WERI-Rb-1 (cell line): Measurements from ENCODE around the gene PNPLA3.
A peak's percentile ranks its signal among the peaks of the same experiment; 100 is the strongest.

Experiments
- DNase-seq: peaks from one replicate; pipeline ENCODE4 v3.0.0-alpha.2; 2020
- H3K27ac ChIP-seq: fragments of 250-450 bp; sonication (Bioruptor Pico); 2 replicates; pipeline ENCODE4 v1.5.1; 2020; ENCODE audit warnings: mild to moderate bottlenecking, moderate library complexity
- H3K27me3 ChIP-seq: fragments of 250-450 bp; sonication (Bioruptor Pico); 2 replicates; pipeline ENCODE4 v1.5.1; 2021; ENCODE audit warnings: mild to moderate bottlenecking, low read depth, moderate library complexity; ENCODE audit not compliant: insufficient read depth, severe bottlenecking
- H3K36me3 ChIP-seq: fragments of 250-450 bp; sonication (Bioruptor Pico); 2 replicates; pipeline ENCODE4 v1.5.1; 2020; ENCODE audit warnings: mild to moderate bottlenecking, moderate library complexity
- H3K4me3 ChIP-seq: 2 replicates; pipeline ENCODE4 v1.5.1; 2011; ENCODE audit warnings: low read depth, mild to moderate bottlenecking, control low read depth, low read length
- H3K9me3 ChIP-seq: fragments of 250-450 bp; sonication (Bioruptor Pico); 2 replicates; pipeline ENCODE4 v1.5.1; 2021; ENCODE audit warnings: mild to moderate bottlenecking, moderate library complexity; ENCODE audit not compliant: severe bottlenecking
- CTCF ChIP-seq: IDR thresholded peaks from 2 replicates; pipeline ENCODE4 v1.5.1; 2011; ENCODE audit warnings: low read depth, mild to moderate bottlenecking, control low read depth, inconsistent platforms, low read length

PNPLA3 gene

GRCh38 chr22:43991316-43992020 is 67.9 kb downstream of the PNPLA3 start:
- no peak for TF ChIP-seq CTCF
- H3K36me3 ChIP-seq: peaks cover 73% of the 10 kb centered on the region

DNA sequence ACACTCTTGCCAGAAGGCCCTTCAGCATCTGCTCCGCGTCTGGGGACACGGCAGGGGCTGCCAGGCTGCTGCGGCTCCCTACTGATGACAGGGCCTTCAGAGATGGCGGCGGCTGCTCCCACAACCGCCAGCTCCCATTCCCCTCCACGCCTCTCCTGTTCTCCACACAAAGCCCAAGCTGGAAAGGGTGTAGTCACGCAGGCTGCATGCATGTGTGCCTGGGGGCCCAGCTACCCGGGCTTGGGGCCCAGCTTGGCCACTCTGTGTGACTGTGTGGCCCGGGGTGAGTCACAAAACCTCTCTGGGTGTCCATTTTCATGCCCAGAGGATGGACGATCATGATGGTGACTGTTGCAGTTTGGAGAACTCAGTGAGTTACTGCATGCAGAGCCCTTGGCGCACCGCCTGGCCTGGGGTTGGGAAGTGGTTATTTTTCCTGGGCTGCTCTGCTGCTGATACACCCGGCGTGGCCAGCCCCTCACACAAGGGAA is 68.8 kb downstream of the PNPLA3 start:
- no peak for DNase-seq
- Histone ChIP-seq H3K4me3 (no peak overlapping the region), H3K36me3 (peaks cover 76% of the 10 kb centered on the region)

More at GRCh38 chr22:43991316-43992020, 67.9 kb downstream of the PNPLA3 start:
- H3K9me3 ChIP-seq: no peaks in the 10 kb centered on the region
- H3K4me3 ChIP-seq: no peak overlapping the region
- no peak for DNase-seq
- no peaks in the 10 kb centered on the region for H3K27me3 ChIP-seq
- H3K27ac ChIP-seq: no peak overlapping the region

GRCh38 chr22:43993072-43993760 is 69.6 kb downstream of the PNPLA3 start:
- peak; percentile 92 for TF ChIP-seq CTCF
- no peaks in the 10 kb centered on the region for H3K27me3 ChIP-seq
- H3K36me3 ChIP-seq: peaks cover 76% of the 10 kb centered on the region
- no peak overlapping the region for H3K27ac ChIP-seq
- DNase-seq: peak; percentile 58
- no peak overlapping the region for H3K4me3 ChIP-seq
- H3K9me3 ChIP-seq: no peaks in the 10 kb centered on the region

More for the DNA sequence above, 68.8 kb downstream of the PNPLA3 start:
- Histone ChIP-seq H3K9me3 (no peaks in the 10 kb centered on the region), H3K27me3 (no peaks in the 10 kb centered on the region), H3K27ac (no peak overlapping the region)
- no peak for TF ChIP-seq CTCF

DNA sequence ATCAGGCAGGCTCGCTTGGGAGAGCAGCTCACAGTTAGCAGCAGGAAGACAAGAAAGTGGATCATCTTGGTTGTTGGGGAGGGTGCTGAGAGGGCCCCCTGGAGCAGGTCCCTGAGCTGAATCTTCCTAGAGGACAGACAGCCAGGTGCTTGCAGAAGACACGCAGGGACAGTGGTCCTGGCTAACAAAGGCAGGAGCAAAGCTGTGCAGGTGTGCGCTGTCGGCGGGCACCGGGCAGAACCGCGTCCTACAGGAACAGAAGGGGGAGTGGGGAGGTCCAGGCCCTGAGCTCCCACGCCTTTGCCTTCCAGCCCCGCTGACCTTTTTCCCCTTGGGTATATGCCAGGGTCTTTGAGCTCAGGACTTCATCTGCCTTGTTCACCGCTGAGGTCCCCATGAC is 70.4 kb downstream of the PNPLA3 start:
- Histone ChIP-seq H3K27ac (no peak overlapping the region), H3K36me3 (peaks cover 75% of the 10 kb centered on the region), H3K9me3 (no peaks in the 10 kb centered on the region), H3K4me3 (no peak overlapping the region), H3K27me3 (no peaks in the 10 kb centered on the region)
- DNase-seq: no peak
- no peak for TF ChIP-seq CTCF

DNA sequence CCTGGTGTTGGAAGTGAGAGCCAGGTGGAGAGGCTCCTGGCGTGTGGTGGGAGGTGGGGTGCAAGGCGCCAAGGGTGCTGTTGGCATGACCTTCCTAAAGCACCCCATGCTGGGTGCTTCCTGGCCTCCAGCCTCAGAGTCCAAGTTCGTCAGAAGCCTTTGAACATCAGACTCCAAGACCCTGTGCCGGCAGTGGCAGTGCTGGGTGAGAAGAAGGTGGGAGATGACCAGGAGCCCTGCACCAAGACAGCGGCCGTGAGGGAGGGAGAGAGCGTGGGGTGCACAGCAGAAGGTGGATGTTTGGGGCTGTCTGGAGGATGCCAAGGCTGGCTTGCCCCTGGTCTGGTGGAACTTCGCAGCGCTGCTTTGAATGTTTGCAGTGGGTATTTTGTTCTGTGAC is 70.8 kb downstream of the PNPLA3 start:
- no peak for TF ChIP-seq CTCF
- Histone ChIP-seq H3K4me3 (no peak overlapping the region), H3K36me3 (peaks cover 75% of the 10 kb centered on the region), H3K27me3 (no peaks in the 10 kb centered on the region), H3K27ac (no peak overlapping the region), H3K9me3 (no peaks in the 10 kb centered on the region)
- no peak for DNase-seq
